NB4 (cell line): Measurements from ENCODE around the gene GPC3.

Experiments used
- MAX ChIP-seq: IDR thresholded peaks from 2 replicates; pipeline ENCODE4 v1.6.1; 2011; ENCODE audit warnings: low read depth, low read length
- POLR2A ChIP-seq: IDR thresholded peaks from 2 replicates; pipeline ENCODE4 v1.6.1; 2011; ENCODE audit warnings: mild to moderate bottlenecking; ENCODE audit not compliant: insufficient read length; ENCODE audit errors: extremely low read depth
- TF ChIP-seq, protein P1 (sequence below): IDR thresholded peaks from one replicate; pipeline ENCODE4 v1.5.1; 2012; ENCODE audit warnings: low read depth, low read length

GRCh38 chrX:133961046-133961445 is 24.3 kb downstream of the GPC3 start:
- TF ChIP-seq, protein P1, sequence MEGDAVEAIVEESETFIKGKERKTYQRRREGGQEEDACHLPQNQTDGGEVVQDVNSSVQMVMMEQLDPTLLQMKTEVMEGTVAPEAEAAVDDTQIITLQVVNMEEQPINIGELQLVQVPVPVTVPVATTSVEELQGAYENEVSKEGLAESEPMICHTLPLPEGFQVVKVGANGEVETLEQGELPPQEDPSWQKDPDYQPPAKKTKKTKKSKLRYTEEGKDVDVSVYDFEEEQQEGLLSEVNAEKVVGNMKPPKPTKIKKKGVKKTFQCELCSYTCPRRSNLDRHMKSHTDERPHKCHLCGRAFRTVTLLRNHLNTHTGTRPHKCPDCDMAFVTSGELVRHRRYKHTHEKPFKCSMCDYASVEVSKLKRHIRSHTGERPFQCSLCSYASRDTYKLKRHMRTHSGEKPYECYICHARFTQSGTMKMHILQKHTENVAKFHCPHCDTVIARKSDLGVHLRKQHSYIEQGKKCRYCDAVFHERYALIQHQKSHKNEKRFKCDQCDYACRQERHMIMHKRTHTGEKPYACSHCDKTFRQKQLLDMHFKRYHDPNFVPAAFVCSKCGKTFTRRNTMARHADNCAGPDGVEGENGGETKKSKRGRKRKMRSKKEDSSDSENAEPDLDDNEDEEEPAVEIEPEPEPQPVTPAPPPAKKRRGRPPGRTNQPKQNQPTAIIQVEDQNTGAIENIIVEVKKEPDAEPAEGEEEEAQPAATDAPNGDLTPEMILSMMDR = no peak
- TF ChIP-seq MAX (no peak), POLR2A (no peak)
